GM21515 (cell line): ENCODE data around the gene TAF1C.

ENCODE experiments used
- ATAC-seq: cut with Tn5 transposase; IDR thresholded peaks from one replicate; pipeline ENCODE4 v1.9.1; 2021; ENCODE audit not compliant: unreplicated experiment

The TAF1C gene

GRCh38 chr16:84136331-84137125, 50.3 kb downstream of the TAF1C start:
- no peak for ATAC-seq

- no peak for ATAC-seq
Observed at GRCh38 chr16:84132527-84133285, 54.2 kb downstream of the TAF1C start.

GRCh38 chr16:84131117-84131516, 55.7 kb downstream of the TAF1C start:
- ATAC-seq = no peak
